Gastroesophageal sphincter (tissue), 4 donors: ENCODE data around the gene NEO1. TPM values are rescaled to one million over a fixed set of nuclear protein-coding genes. Genes with fewer than 3 reads are reported as not detected.

Experiments used
- ATAC-seq: fragments of 150-250 bp; one replicate; pipeline ENCODE4 v1.9.1; 2016; ENCODE audit warnings: mild to moderate bottlenecking, moderate library complexity
- H3K27ac ChIP-seq, 4 donors: fragments of 200-600 bp; sonication (generic) in 3 of 4; 1 replicate in 3 of 4; 2 replicates in 1 of 4; pipeline ENCODE4 v1.5.1; 2016 to 2019
- H3K27me3 ChIP-seq: fragments of 200-600 bp; sonication (generic); one replicate; pipeline ENCODE4 v1.5.1; 2019
- H3K36me3 ChIP-seq, 2 donors: fragments of 200-600 bp; sonication (generic); one replicate each; pipeline ENCODE4 v1.5.1; 2019; ENCODE audit warnings: control low read depth in 1 of 2
- H3K4me1 ChIP-seq, 3 donors: fragments of 200-600 bp; sonication (generic); 1 replicate in 2 of 3; 2 replicates in 1 of 3; pipeline ENCODE4 v1.5.1; 2016 to 2019; ENCODE audit warnings: control low read depth in 2 of 3
- H3K4me3 ChIP-seq, 2 donors: fragments of 200-600 bp; sonication (generic); one replicate each; pipeline ENCODE4 v1.5.1; 2019; ENCODE audit warnings: mild to moderate bottlenecking in 1 of 2, moderate library complexity in 1 of 2
- H3K9me3 ChIP-seq, 3 donors: fragments of 200-600 bp; sonication (generic); one replicate each; pipeline ENCODE4 v1.5.1; 2017 to 2019; ENCODE audit warnings: control low read depth in 2 of 3
- CTCF ChIP-seq, 4 experiments: fragments of 200-600 bp in 2 of 4; fragments of 450-650 bp in 2 of 4; sonication (generic) in 1 of 4; IDR thresholded peaks; one replicate each; pipeline ENCODE4 v1.5.1; 2017 to 2019; ENCODE audit warnings: antibody characterized with exemption in 4 of 4, mild to moderate bottlenecking in 2 of 4, moderate library complexity in 2 of 4
- EP300 ChIP-seq: sonication (generic); formaldehyde crosslinking; IDR thresholded peaks from one replicate; pipeline ENCODE4 v1.6.1; 2017; ENCODE audit warnings: antibody characterized with exemption, mild to moderate bottlenecking
- POLR2A ChIP-seq, 2 donors: fragments of 450-650 bp; IDR thresholded peaks; one replicate each; pipeline ENCODE4 v1.6.1; 2017; ENCODE audit warnings: antibody characterized with exemption in 2 of 2, mild to moderate bottlenecking in 2 of 2, moderate library complexity in 1 of 2
- POLR2AphosphoS5 ChIP-seq: sonication (generic); formaldehyde crosslinking; IDR thresholded peaks from one replicate; pipeline ENCODE4 v1.6.1; 2017; ENCODE audit warnings: antibody characterized with exemption
- WGBS, 2 donors: methylation state at CpG; one replicate each; pipeline ENCODE4 v1.1.5; 2018; ENCODE audit warnings: low coverage in 1 of 2; 5-methylcytosine and 5-hydroxymethylcytosine counted together
- total RNA-seq, 4 donors: library from RNA; depleted of rRNA; stranded (reverse); fragments of >200 nt; gene quantifications; one replicate each; pipeline ENCODE4 v1.1.0, GENCODE V29; 2016

NEO1 gene
- total RNA-seq, 4 donors from 2014 or later: 28.3 to 61.7 (median 36.1) TPM

GRCh38 chr15:73318463-73319351, 266.4 kb downstream of the NEO1 start:
- no peak overlapping the region for H3K27ac ChIP-seq
- TF ChIP-seq EP300 (no peak), POLR2AphosphoS5 (no peak), POLR2A (IDR thresholded peaks at IDR 0.05) (no peak), CTCF (IDR thresholded peaks at IDR 0.05) (no peak)
- no peak for ATAC-seq
- no peaks in the 10 kb centered on the region for H3K4me1 ChIP-seq
- 20% methylated on average over 1 of the region's 42 CpGs; no CpG with 5 or more reads in 1 of the 2 donors for WGBS, 2 donors
- peaks cover 57% of the 10 kb centered on the region for H3K27me3 ChIP-seq
- H3K4me3 ChIP-seq: no peak overlapping the region
- H3K36me3 ChIP-seq: no peaks in the 10 kb centered on the region
- no peaks in the 10 kb centered on the region for H3K9me3 ChIP-seq

- TF ChIP-seq POLR2A (IDR thresholded peaks at IDR 0.05): no peak
- no peak for TF ChIP-seq POLR2AphosphoS5
- no peak for TF ChIP-seq EP300
- no peak for TF ChIP-seq CTCF (IDR thresholded peaks at IDR 0.05)
- ATAC-seq: no peak
- H3K9me3 ChIP-seq: no peaks in the 10 kb centered on the region
- no peak overlapping the region for H3K4me3 ChIP-seq
- peaks cover 66% of the 10 kb centered on the region for H3K27me3 ChIP-seq
- WGBS, 2 donors: 67 to 73% methylated on average over 7 to 8 of the region's 8 CpGs
- no peak overlapping the region for H3K27ac ChIP-seq
- no peaks in the 10 kb centered on the region for H3K4me1 ChIP-seq
- no peaks in the 10 kb centered on the region for H3K36me3 ChIP-seq
These were observed 267.4 kb downstream of the NEO1 start for GRCh38 chr15:73319460-73320245.

- Histone ChIP-seq H3K4me3 (no peak overlapping the region), H3K27me3 (peaks cover 76% of the 10 kb centered on the region), H3K36me3 (no peaks in the 10 kb centered on the region), H3K4me1 (no peaks in the 10 kb centered on the region), H3K9me3 (no peaks in the 10 kb centered on the region), H3K27ac (no peak overlapping the region)
- 100% methylated on average over 2 of the region's 3 CpGs; no CpG with 5 or more reads in 1 of the 2 donors for WGBS, 2 donors
- ATAC-seq: no peak
- TF ChIP-seq CTCF (IDR thresholded peaks at IDR 0.05) (no peak), EP300 (no peak), POLR2A (IDR thresholded peaks at IDR 0.05) (no peak), POLR2AphosphoS5 (no peak)
These were observed 268.4 kb downstream of the NEO1 start for GRCh38 chr15:73320619-73321180.

- 73 to 76% methylated on average over 10 to 13 of the region's 17 CpGs for WGBS, 2 donors
- ATAC-seq: no peak
- H3K9me3 ChIP-seq: no peaks in the 10 kb centered on the region
- H3K27me3 ChIP-seq: peaks cover 82% of the 10 kb centered on the region
- no peaks in the 10 kb centered on the region for H3K36me3 ChIP-seq
- H3K27ac ChIP-seq: no peak overlapping the region
- H3K4me1 ChIP-seq: no peaks in the 10 kb centered on the region
- TF ChIP-seq POLR2A (IDR thresholded peaks at IDR 0.05) (no peak), POLR2AphosphoS5 (no peak), CTCF (IDR thresholded peaks at IDR 0.05) (no peak), EP300 (no peak)
- no peak overlapping the region for H3K4me3 ChIP-seq
These were observed 269.5 kb downstream of the NEO1 start for GRCh38 chr15:73321496-73322450.
